Measurements from ENCODE around the gene TCEA3. TPM values are rescaled to one million over a fixed set of nuclear protein-coding genes. Genes with fewer than 3 reads are reported as not detected.

Gene TCEA3
- total and polyA plus RNA-seq, 2 donors (not counting 3 experiments of a cell fraction or from before 2014, with no cell fraction given): 1.5 to 3.7 TPM

DNA sequence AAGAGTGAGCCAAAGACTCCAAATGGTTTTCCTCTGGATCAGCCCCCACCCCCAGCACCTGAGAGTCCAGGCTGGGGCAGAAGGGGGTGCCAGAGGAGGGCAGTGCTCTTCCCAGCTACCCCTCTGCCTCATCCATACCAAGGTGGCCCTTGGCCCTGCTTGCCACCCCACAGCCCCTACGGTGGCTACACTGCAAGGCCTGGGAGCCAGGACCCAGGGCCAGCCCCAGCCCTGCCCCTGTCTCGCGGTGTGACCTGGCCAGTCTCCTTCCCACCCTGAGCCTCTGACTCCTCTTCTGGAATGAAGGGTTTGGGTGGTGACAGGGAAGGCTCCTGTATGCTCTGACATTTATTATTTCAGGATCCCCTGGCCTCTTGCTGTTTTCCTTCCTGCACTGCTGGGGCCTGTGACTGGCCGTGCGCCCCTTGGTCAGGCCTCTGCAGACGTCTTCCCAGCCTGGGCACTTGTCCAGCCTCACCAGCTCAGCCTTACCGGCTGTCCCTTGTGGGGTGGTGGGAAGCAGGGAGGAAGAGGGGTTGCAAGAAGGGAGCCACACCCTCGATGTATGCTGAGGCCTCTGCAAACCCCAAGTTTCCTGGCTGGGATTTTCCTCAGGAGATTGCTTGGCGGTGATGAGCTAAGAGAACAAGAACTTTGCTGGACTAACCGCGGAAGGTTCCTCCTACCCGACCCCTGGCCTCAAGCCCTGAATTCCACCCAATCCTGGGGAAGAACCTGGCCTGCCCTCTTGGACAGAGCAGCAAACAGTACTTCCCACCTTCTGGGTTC lies 45.9 kb upstream of the TCEA3 start:
- intact Hi-C loops (cut with micrococcal nuclease) (no loop called here), dilution Hi-C loops (cut with MboI; ENCODE audit: extremely low pct_ligation_motif_present, low sequenced_read_pairs) (no loop called here)
- Histone ChIP-seq H2AFZ (ENCODE audit: low read depth, low read length) (peak overlapping the region; percentile 44), H3K27ac (ENCODE audit: insufficient read depth, low read depth, low read length) (no peak overlapping the region), H3K36me3 (ENCODE audit: control insufficient read depth in 2 of 2, extremely low read depth in 1 of 2, insufficient read depth in 2 of 2, low read length in 2 of 2) (no peaks in the 10 kb centered on the region), H4K20me1 (replicated peaks; ENCODE audit: control insufficient read depth, extremely low read depth, insufficient read depth, low read length) (no peaks in the 10 kb centered on the region), H3K4me2 (ENCODE audit: insufficient read depth, low read length) (no peak overlapping the region), H3K27me3 (ENCODE audit: control insufficient read depth in 2 of 2, insufficient read depth in 2 of 2, low read length in 2 of 2) (no peaks in the 10 kb centered on the region), H3K9ac (replicated peaks; ENCODE audit: extremely low read depth, insufficient read depth, low read length) (no peak overlapping the region), H3K79me2 (ENCODE audit: control insufficient read depth, insufficient read depth, low read length) (no peaks in the 10 kb centered on the region), H3K9me1 (replicated peaks; ENCODE audit: control insufficient read depth, extremely low read depth, insufficient read depth, low read length) (no peaks in the 10 kb centered on the region), H3K4me3 (replicated peaks in 1 of 3; ENCODE audit: insufficient read depth in 1 of 3, low read depth in 1 of 3, low read length in 3 of 3) (no peak overlapping the region), H3K4me1 (ENCODE audit: control insufficient read depth, extremely low read depth, insufficient read depth, low read length) (peaks cover 13% of the 10 kb centered on the region), H3K9me3 (replicated peaks; ENCODE audit: control insufficient read depth, insufficient read depth, low read length) (no peaks in the 10 kb centered on the region)
- DNase-seq (ENCODE audit: low read depth, low spot score): peak; percentile 41
- ChIA-PET CTCF (interaction anchor here (1.4 to 3.1 kb wide), 3 partner anchors 13 to 126 kb away, joined by 4 to 14 read pairs (median 7); partner anchors contain the start of genes ASAP3 and HNRNPR), POLR2A (interaction anchor here (0.6 kb wide), 2 partner anchors 45 to 352 kb away, joined by 3 to 4 read pairs; no protein-coding TSS in a partner anchor)
- TF ChIP-seq GATA2 (IDR thresholded peaks at IDR 0.05; ENCODE audit: insufficient read depth, insufficient read length, low read depth, low read length) (no peak), POLR2AphosphoS5 (IDR thresholded peaks at IDR 0.05; ENCODE audit: insufficient read depth, low read depth, low read length) (peak; percentile 14)
- peak; percentile 85 for FAIRE-seq
- BruUV-seq (replicated peaks): no TSS peak

DNA sequence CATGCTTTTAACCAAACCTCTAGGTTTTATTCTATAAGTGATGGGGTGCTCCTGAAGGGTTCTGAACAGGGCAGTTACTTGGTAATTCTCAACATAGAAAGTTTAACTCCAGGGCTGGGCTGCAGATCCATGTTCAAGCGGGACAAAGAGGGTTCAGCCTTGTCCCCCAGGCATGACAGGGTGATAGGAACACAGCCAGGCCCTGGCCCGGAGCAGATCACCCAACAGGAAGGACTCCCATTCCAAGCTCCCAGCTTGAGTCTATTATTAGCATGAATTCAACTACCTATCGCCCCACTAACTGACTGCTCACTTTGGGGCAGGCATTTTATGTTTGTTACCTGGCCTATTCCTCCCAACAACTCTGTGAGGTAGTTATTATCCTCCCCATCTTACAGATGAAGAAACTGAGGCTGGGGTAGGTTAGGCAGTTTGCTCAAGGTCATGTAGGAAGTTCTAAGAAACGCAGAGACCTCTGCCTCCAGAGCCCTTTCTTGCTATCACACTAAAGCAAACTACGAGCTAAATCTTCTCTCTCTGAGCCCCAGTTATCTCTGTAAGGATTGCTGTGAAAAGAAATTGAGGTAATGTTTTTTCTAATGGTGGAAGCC lies 44.9 kb upstream of the TCEA3 start:
- ChIA-PET CTCF (interaction anchor here (3.1 kb wide), 1 partner anchor 28 kb away, joined by 14 read pairs; no protein-coding TSS in a partner anchor), POLR2A (interaction anchor here (0.6 kb wide), 1 partner anchor 351 kb away, joined by 3 read pairs; no protein-coding TSS in a partner anchor)
- dilution Hi-C loops (cut with MboI; ENCODE audit: extremely low pct_ligation_motif_present, low sequenced_read_pairs): no loop called here

More for the DNA sequence above, 44.9 kb upstream of the TCEA3 start:
- H3K36me3 ChIP-seq (ENCODE audit: control insufficient read depth in 2 of 2, extremely low read depth in 1 of 2, insufficient read depth in 2 of 2, low read length in 2 of 2): no peaks in the 10 kb centered on the region
- TF ChIP-seq POLR2A (IDR thresholded peaks at IDR 0.05; ENCODE audit: low read depth, low read length): no peak
- TF ChIP-seq, protein P1, sequence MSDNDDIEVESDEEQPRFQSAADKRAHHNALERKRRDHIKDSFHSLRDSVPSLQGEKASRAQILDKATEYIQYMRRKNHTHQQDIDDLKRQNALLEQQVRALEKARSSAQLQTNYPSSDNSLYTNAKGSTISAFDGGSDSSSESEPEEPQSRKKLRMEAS (IDR thresholded peaks at IDR 0.05; ENCODE audit: insufficient read depth, insufficient read length): no peak
- TF ChIP-seq FOS (IDR thresholded peaks at IDR 0.05; ENCODE audit: borderline replicate concordance, insufficient read depth, low read length): no peak
- TF ChIP-seq, protein P2, sequence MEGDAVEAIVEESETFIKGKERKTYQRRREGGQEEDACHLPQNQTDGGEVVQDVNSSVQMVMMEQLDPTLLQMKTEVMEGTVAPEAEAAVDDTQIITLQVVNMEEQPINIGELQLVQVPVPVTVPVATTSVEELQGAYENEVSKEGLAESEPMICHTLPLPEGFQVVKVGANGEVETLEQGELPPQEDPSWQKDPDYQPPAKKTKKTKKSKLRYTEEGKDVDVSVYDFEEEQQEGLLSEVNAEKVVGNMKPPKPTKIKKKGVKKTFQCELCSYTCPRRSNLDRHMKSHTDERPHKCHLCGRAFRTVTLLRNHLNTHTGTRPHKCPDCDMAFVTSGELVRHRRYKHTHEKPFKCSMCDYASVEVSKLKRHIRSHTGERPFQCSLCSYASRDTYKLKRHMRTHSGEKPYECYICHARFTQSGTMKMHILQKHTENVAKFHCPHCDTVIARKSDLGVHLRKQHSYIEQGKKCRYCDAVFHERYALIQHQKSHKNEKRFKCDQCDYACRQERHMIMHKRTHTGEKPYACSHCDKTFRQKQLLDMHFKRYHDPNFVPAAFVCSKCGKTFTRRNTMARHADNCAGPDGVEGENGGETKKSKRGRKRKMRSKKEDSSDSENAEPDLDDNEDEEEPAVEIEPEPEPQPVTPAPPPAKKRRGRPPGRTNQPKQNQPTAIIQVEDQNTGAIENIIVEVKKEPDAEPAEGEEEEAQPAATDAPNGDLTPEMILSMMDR (IDR thresholded peaks at IDR 0.05; ENCODE audit: extremely low read depth in 1 of 2, insufficient read depth in 1 of 2, low read depth in 1 of 2, low read length in 2 of 2): no peak
- no peak for TF ChIP-seq POLR2AphosphoS5 (IDR thresholded peaks at IDR 0.05; ENCODE audit: insufficient read depth, low read depth, low read length)
- no peak for TF ChIP-seq JUN (IDR thresholded peaks at IDR 0.05; ENCODE audit: borderline replicate concordance, insufficient read depth, insufficient read length, low read depth)
- TF ChIP-seq EZH2 (IDR thresholded peaks at IDR 0.05; ENCODE audit: borderline replicate concordance, low read depth, low read length, severe bottlenecking): no peak
- no peak for TF ChIP-seq GATA2 (IDR thresholded peaks at IDR 0.05; ENCODE audit: insufficient read depth, insufficient read length, low read depth, low read length)
- no peak for TF ChIP-seq MYC (IDR thresholded peaks at IDR 0.05; ENCODE audit: low read depth, low read length)
- no peaks in the 10 kb centered on the region for H4K20me1 ChIP-seq (replicated peaks; ENCODE audit: control insufficient read depth, extremely low read depth, insufficient read depth, low read length)
- no peaks in the 10 kb centered on the region for H3K27me3 ChIP-seq (ENCODE audit: control insufficient read depth in 2 of 2, insufficient read depth in 2 of 2, low read length in 2 of 2)
- no peak for DNase-seq (ENCODE audit: low read depth, low spot score)
- H3K27ac ChIP-seq (ENCODE audit: insufficient read depth, low read depth, low read length): no peak overlapping the region
- no TSS peak for BruUV-seq (replicated peaks)
- H3K9me3 ChIP-seq (replicated peaks; ENCODE audit: control insufficient read depth, insufficient read depth, low read length): no peaks in the 10 kb centered on the region
- H3K79me2 ChIP-seq (ENCODE audit: control insufficient read depth, insufficient read depth, low read length): no peaks in the 10 kb centered on the region
- H3K9me1 ChIP-seq (replicated peaks; ENCODE audit: control insufficient read depth, extremely low read depth, insufficient read depth, low read length): no peaks in the 10 kb centered on the region
- H3K9ac ChIP-seq (replicated peaks; ENCODE audit: extremely low read depth, insufficient read depth, low read length): no peak overlapping the region
- H3K4me1 ChIP-seq (ENCODE audit: control insufficient read depth, extremely low read depth, insufficient read depth, low read length): peaks cover 13% of the 10 kb centered on the region
- no peak overlapping the region for H2AFZ ChIP-seq (ENCODE audit: low read depth, low read length)
- no peak overlapping the region for H3K4me3 ChIP-seq (replicated peaks in 1 of 3; ENCODE audit: insufficient read depth in 1 of 3, low read depth in 1 of 3, low read length in 3 of 3)
- H3K4me2 ChIP-seq (ENCODE audit: insufficient read depth, low read length): no peak overlapping the region
- no peak for FAIRE-seq
- intact Hi-C loops (cut with micrococcal nuclease): no loop called here
